ENCODE data around the gene PRKCB.
"Not testable (repeated sequence)": the region's sequence is repeated elsewhere in the genome, so short reads cannot be mapped to it uniquely, and the experiment has no call there.

PRKCB gene

GRCh38 chr16:24091125-24091524 lies 255.3 kb downstream of the PRKCB start:
- no peak for DNase-seq (ENCODE audit: low read depth, low spot score)

- DNase-seq (ENCODE audit: low read depth, low spot score): no peak
Observed at GRCh38 chr16:24093049-24093448, 257.3 kb downstream of the PRKCB start.

GRCh38 chr16:24094660-24095059 lies 258.9 kb downstream of the PRKCB start:
- no peak for DNase-seq (ENCODE audit: low read depth, low spot score)

- DNase-seq (ENCODE audit: low read depth, low spot score): no peak
Observed at GRCh38 chr16:24098896-24099295, 263.1 kb downstream of the PRKCB start.

GRCh38 chr16:24101431-24101830 lies 265.6 kb downstream of the PRKCB start:
- DNase-seq (ENCODE audit: low read depth, low spot score): no peak

GRCh38 chr16:24102209-24102660 lies 266.5 kb downstream of the PRKCB start:
- no peak for DNase-seq (ENCODE audit: low read depth, low spot score)

GRCh38 chr16:24105471-24105870 lies 269.7 kb downstream of the PRKCB start:
- DNase-seq (ENCODE audit: low read depth, low spot score): not testable (repeated sequence)

- DNase-seq (ENCODE audit: low read depth, low spot score): not testable (repeated sequence)
Observed at GRCh38 chr16:24108090-24108489, 272.3 kb downstream of the PRKCB start.

- DNase-seq (ENCODE audit: low read depth, low spot score): no peak
Observed at GRCh38 chr16:24111724-24112302, 276.0 kb downstream of the PRKCB start.

GRCh38 chr16:24113115-24113745 lies 277.4 kb downstream of the PRKCB start:
- no peak for DNase-seq (ENCODE audit: low read depth, low spot score)

- no peak for DNase-seq (ENCODE audit: low read depth, low spot score)
Observed at GRCh38 chr16:24114876-24115275, 279.1 kb downstream of the PRKCB start.

GRCh38 chr16:24116046-24116776 lies 280.4 kb downstream of the PRKCB start:
- no peak for DNase-seq (ENCODE audit: low read depth, low spot score)

GRCh38 chr16:24116989-24117388 lies 281.2 kb downstream of the PRKCB start:
- peak; percentile 54 for DNase-seq (ENCODE audit: low read depth, low spot score)

- DNase-seq (ENCODE audit: low read depth, low spot score): no peak
Observed at GRCh38 chr16:24117680-24118079, 281.9 kb downstream of the PRKCB start.

- no peak for DNase-seq (ENCODE audit: low read depth, low spot score)
Observed at GRCh38 chr16:24118126-24118821, 282.5 kb downstream of the PRKCB start.

GRCh38 chr16:24119807-24120206 lies 284.0 kb downstream of the PRKCB start:
- DNase-seq (ENCODE audit: low read depth, low spot score): no peak

GRCh38 chr16:24123275-24123674 lies 287.5 kb downstream of the PRKCB start:
- DNase-seq (ENCODE audit: low read depth, low spot score): no peak

GRCh38 chr16:24124291-24124690 lies 288.5 kb downstream of the PRKCB start:
- no peak for DNase-seq (ENCODE audit: low read depth, low spot score)

GRCh38 chr16:24125214-24125613 lies 289.4 kb downstream of the PRKCB start:
- no peak for DNase-seq (ENCODE audit: low read depth, low spot score)

- DNase-seq (ENCODE audit: low read depth, low spot score): no peak
Observed at GRCh38 chr16:24129412-24129918, 293.7 kb downstream of the PRKCB start.

- DNase-seq (ENCODE audit: low read depth, low spot score): no peak
Observed at GRCh38 chr16:24130494-24131085, 294.8 kb downstream of the PRKCB start.

GRCh38 chr16:24131294-24131693 lies 295.5 kb downstream of the PRKCB start:
- DNase-seq (ENCODE audit: low read depth, low spot score): no peak
